GM18868 (cell line): ENCODE data around the gene RNF43.

Experiments used
- ATAC-seq: cut with Tn5 transposase; IDR thresholded peaks from one replicate; pipeline ENCODE4 v1.9.1; 2021; ENCODE audit warnings: mild to moderate bottlenecking, moderate library complexity; ENCODE audit not compliant: unreplicated experiment

The RNF43 gene

GRCh38 chr17:58382872-58383242, 34.5 kb downstream of the RNF43 start:
- no peak for ATAC-seq

DNA sequence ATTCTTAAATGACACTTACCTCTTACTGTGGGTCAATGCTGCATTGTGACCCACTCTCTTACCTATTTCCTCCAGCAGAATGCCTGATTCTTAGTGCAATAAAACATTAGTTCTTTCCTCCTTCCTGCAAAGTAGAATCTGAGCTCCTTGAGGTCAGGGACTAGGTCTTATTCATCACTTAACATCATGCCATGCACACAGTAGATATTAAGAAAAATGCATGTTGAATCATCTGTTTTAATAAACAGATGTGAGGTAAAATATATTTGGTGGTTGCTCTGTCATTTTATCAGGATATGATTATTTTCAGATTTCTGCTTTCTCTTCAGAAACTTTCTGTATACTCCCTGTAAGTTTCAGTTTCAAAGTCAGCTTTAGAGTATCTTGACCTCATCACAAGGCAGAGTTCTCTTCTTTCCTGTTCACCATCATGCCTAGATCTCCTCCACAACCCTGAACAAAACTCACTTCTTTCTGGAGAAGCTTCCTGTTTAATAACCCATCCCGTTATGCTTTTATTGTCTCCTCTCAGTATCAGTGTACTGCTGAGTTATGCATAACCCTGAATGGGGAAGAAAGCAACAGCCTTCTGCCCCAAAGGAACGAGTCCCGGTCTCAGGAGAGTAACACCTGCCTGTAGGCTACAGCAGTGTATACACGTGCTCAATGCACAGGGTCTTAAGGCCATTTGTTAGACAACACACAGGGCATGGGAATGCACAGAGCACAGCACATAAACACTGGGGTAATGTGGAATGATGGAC, 35.0 kb downstream of the RNF43 start:
- ATAC-seq, result peak; percentile 63

GRCh38 chr17:58381124-58382035, 36.0 kb downstream of the RNF43 start:
- ATAC-seq, result no peak

DNA sequence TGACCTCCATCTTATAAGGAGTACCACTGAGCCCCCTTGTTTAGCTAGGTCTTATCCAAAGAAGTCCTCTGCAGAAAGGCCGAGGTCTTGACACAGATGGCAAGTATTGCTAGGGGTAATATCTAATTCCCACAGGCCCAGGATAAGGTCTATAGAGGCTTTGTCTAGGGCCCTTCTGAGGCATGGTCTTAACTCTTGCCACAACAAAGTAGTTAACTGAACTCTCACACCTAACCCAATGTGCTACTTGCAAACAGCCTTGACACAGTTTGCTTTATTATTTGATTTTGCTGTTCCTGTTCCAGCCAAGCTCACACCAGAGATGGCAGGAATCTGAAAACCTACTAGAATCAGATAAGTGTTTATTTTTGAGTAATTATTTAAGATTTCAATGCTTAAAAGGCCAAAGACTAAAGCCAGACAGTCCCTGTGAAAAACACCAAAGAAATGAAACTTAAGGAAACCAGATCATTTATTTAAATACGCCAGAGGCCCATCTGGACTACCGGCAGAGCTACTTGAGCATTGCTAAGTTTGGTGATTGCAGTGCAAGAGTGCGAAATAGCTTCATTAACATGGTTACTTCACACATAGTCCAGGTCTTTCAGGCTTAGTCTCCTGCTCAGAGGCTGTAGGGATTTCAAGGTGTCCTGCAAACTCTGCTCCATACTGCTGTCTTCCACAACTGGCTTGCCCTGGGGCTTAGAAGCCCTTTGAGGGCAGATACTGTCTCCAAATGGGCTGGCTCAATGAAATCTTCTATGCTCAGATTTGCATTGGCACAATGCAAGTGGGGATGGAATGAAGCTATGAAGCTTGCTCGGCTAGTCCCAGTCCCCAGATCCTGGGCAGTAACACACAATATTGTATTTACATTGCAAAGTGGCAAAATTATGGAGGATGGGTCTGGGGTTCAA, 36.9 kb downstream of the RNF43 start:
- ATAC-seq, result no peak

DNA sequence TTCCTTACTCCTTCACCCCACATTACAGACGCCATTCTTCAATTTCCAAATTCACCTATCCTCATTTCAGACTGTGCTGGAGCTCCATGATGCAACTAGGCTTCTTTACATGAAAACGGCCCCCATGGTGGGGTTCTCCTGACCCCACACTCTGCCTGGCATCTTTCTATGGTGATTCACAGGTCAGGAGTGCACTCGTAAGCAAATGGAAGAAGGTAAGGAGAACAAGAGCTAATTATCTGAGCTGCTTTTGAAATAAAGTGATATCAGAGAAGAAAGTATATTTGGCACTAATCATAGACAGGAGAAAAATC, 37.9 kb downstream of the RNF43 start:
- ATAC-seq, result no peak

- no peak for ATAC-seq
These were observed 38.4 kb downstream of the RNF43 start for GRCh38 chr17:58378733-58379510.

DNA sequence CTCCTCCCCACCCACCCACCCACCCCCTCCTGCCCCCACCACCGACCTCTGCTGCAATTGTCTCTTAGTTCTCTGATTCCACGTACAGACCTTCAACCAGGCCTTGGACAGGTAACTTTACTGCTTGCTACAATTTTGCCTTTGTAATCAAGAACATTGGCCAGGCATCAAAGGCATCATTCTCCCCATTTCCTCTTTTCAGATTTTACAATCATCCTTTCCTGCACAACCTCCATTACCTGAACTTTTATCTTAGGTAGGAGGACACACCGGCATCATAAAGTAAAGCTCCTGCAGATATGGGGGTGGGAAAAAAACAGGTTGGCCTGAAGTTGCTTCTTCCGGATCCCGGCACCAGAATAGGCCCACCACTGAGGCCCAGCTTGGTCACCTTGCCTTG, 39.7 kb downstream of the RNF43 start:
- ATAC-seq, result no peak

DNA sequence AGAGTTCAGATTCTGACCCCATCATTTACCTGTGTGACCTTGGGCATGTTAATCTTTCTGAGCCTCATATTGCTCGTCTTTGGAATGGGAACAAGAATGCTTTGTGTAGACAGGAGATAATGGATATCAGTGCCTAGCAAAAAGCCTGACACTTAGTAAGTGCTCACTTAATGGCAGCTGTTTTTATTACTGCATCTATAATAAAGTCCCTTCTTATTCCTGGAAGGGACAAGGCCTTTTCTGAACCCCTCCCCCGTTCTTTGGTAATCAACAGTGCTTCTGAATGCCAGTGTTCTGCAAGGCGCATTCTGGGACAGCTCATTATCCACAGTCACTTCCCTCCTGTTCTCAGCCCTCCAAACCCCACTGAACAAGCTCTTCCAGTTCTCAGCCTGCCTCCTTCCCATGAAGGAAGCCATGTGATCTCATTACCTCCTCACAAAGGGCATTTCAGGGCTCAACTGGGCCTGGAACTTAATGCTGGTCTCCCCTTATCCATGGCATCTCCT, 40.2 kb downstream of the RNF43 start:
- no peak for ATAC-seq

DNA sequence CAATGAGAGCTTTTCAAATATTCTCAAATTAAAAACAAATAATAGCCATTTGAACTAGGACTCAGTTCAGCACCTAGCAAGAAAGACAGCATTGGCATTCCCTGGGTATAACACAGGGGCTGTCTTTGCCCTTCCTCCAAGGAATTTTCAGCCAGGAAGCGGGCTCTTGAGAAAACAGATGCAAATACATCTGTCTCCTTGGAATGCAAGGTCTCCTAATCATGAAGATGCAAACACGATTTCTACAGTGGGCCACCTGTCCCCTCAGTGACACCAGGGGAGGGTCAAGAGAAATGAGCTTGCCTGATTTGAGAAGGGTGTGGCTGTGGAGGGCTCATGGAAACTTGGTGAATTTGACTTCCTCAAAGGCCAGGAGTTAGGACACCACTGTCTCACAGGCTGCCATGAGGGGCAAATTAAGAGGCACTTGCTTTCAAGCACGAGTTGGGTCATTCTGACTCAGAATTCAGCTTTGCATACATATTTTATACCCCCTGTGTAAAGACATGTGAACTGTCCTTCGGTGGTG, 40.8 kb downstream of the RNF43 start:
- no peak for ATAC-seq

- no peak for ATAC-seq
These were observed 41.5 kb downstream of the RNF43 start for GRCh38 chr17:58375811-58376210.

DNA sequence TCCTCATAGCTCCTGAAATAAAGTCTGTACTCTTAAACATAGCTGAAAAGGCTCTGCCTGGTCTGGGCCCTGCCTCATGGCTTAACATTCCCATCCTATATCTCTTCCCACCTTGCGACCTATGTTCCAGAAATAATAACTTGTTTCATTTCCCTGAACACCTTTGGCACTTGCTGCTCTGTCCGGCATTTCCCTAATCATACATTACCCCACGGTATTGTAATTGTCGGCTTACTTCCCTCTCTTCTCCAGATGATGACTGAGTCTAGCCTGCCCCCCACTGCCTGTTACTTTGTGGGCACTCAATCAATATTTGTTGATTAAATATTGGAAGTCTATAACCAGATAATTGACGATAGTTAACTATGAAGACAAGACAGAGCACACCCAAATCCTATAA, 42.1 kb downstream of the RNF43 start:
- ATAC-seq, result no peak

DNA sequence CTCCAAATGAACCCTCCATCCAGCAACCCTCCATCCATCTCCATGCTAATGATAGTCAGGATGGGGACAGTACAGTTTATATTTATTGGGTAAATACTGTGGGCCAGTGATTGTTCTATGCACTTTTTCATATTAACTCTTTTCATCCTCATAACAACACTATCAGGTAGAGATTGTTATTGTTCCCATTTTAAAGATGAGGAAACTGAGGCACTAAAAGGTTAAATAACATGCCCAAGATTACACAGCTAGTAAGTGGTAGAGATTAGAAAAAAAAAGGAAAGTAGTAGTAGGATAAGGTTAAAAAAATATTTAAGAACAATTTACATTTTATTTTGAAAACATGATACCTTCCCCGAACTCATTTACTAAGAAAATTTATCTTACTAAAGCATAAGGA, 43.4 kb downstream of the RNF43 start:
- ATAC-seq, result no peak

- ATAC-seq, result no peak
These were observed 44.3 kb downstream of the RNF43 start for GRCh38 chr17:58373003-58373402.

- ATAC-seq, result no peak
These were observed 45.9 kb downstream of the RNF43 start for GRCh38 chr17:58371300-58371950.

GRCh38 chr17:58370716-58371115, 46.6 kb downstream of the RNF43 start:
- no peak for ATAC-seq

GRCh38 chr17:58370309-58370708, 47.0 kb downstream of the RNF43 start:
- ATAC-seq, result no peak

GRCh38 chr17:58369214-58370031, 47.9 kb downstream of the RNF43 start:
- no peak for ATAC-seq

- ATAC-seq, result no peak
These were observed 48.5 kb downstream of the RNF43 start for GRCh38 chr17:58368860-58369213.
